HPDE6-E6E7 (cell line): ENCODE measurements around the gene FOXP1.

Experiments
- DNase-seq: peaks from one replicate; pipeline ENCODE4 v3.0.0; 2011; ENCODE audit warnings: missing footprints; ENCODE audit errors: extremely low spot score

Gene FOXP1

GRCh38 chr3:71149959-71150954 lies 433.3 kb downstream of the FOXP1 start:
- no peak for DNase-seq

GRCh38 chr3:71148455-71149060 lies 435.0 kb downstream of the FOXP1 start:
- no peak for DNase-seq

GRCh38 chr3:71146673-71147072 lies 436.9 kb downstream of the FOXP1 start:
- no peak for DNase-seq

GRCh38 chr3:71145954-71146353 lies 437.6 kb downstream of the FOXP1 start:
- DNase-seq, result no peak

GRCh38 chr3:71144525-71145253 lies 438.8 kb downstream of the FOXP1 start:
- no peak for DNase-seq

GRCh38 chr3:71143493-71143892 lies 440.0 kb downstream of the FOXP1 start:
- DNase-seq, result no peak

GRCh38 chr3:71142441-71143161 lies 440.9 kb downstream of the FOXP1 start:
- no peak for DNase-seq

- no peak for DNase-seq
Measured at GRCh38 chr3:71140477-71140876, 443.1 kb downstream of the FOXP1 start.

GRCh38 chr3:71139496-71139895 lies 444.0 kb downstream of the FOXP1 start:
- no peak for DNase-seq

GRCh38 chr3:71138410-71138809 lies 445.1 kb downstream of the FOXP1 start:
- DNase-seq, result no peak

- DNase-seq, result no peak
Measured at GRCh38 chr3:71136276-71136675, 447.3 kb downstream of the FOXP1 start.

GRCh38 chr3:71135373-71136088 lies 448.0 kb downstream of the FOXP1 start:
- DNase-seq, result no peak

GRCh38 chr3:71134521-71134920 lies 449.0 kb downstream of the FOXP1 start:
- no peak for DNase-seq

- DNase-seq, result no peak
Measured at GRCh38 chr3:71133865-71134264, 449.7 kb downstream of the FOXP1 start.

GRCh38 chr3:71132995-71133730 lies 450.4 kb downstream of the FOXP1 start:
- DNase-seq, result no peak

GRCh38 chr3:71131375-71132314 lies 451.9 kb downstream of the FOXP1 start:
- no peak for DNase-seq

- no peak for DNase-seq
Measured at GRCh38 chr3:71130471-71131374, 452.8 kb downstream of the FOXP1 start.
